ENCODE measurements around the gene FSHR. TPM values are rescaled to one million over a fixed set of nuclear protein-coding genes. Genes with fewer than 3 reads are reported as not detected.

FSHR gene
- total RNA-seq, 1 experiment from 2014 or later, result not detected

- ChIA-PET POLR2A (ENCODE audit: low non-redundant PET) (no interaction called here), CTCF (no interaction called here)
- DNase-seq (ENCODE audit: low spot score), result peak; percentile 19
- Histone ChIP-seq H3K4me1 (ENCODE audit: insufficient read depth, low read length, poor library complexity, severe bottlenecking) (peaks cover 3% of the 10 kb centered on the region), H3K27ac (ENCODE audit: low read depth, low read length, poor library complexity, severe bottlenecking) (no peak overlapping the region), H3K9me3 (ENCODE audit: low read depth, low read length, poor library complexity, severe bottlenecking) (no peaks in the 10 kb centered on the region), H3K4me3 (ENCODE audit: low read depth, low read length, poor library complexity, severe bottlenecking) (no peak overlapping the region), H3K36me3 (ENCODE audit: insufficient read depth, low read length, poor library complexity, severe bottlenecking) (no peaks in the 10 kb centered on the region), H3K27me3 (replicated peaks; ENCODE audit: insufficient read depth, low read depth, low read length, poor library complexity) (no peaks in the 10 kb centered on the region)
- TF ChIP-seq EZH2 (IDR thresholded peaks at IDR 0.05; ENCODE audit: borderline replicate concordance, low read depth, low read length, poor library complexity, severe bottlenecking), result no peak
- TF ChIP-seq CTCF (conservative IDR thresholded peaks at IDR 0.05; ENCODE audit: low read depth, low read length), result no peak
- intact Hi-C loops (cut with micrococcal nuclease; ENCODE audit: unreplicated experiment), result no loop called here
- no TSS peak for BruUV-seq (replicated peaks)
These were observed 199.4 kb downstream of the FSHR start for GRCh38 chr2:48954935-48955334.

GRCh38 chr2:48954311-48954710 lies 200.0 kb downstream of the FSHR start:
- Histone ChIP-seq H3K4me3 (ENCODE audit: low read depth, low read length, poor library complexity, severe bottlenecking) (no peak overlapping the region), H3K27me3 (replicated peaks; ENCODE audit: insufficient read depth, low read depth, low read length, poor library complexity) (no peaks in the 10 kb centered on the region), H3K36me3 (ENCODE audit: insufficient read depth, low read length, poor library complexity, severe bottlenecking) (no peaks in the 10 kb centered on the region), H3K9me3 (ENCODE audit: low read depth, low read length, poor library complexity, severe bottlenecking) (no peaks in the 10 kb centered on the region), H3K27ac (ENCODE audit: low read depth, low read length, poor library complexity, severe bottlenecking) (no peak overlapping the region), H3K4me1 (ENCODE audit: insufficient read depth, low read length, poor library complexity, severe bottlenecking) (peaks cover 3% of the 10 kb centered on the region)
- no peak for TF ChIP-seq EZH2 (IDR thresholded peaks at IDR 0.05; ENCODE audit: borderline replicate concordance, low read depth, low read length, poor library complexity, severe bottlenecking)
- no peak for TF ChIP-seq CTCF (conservative IDR thresholded peaks at IDR 0.05; ENCODE audit: low read depth, low read length)
- ChIA-PET CTCF (no interaction called here), POLR2A (ENCODE audit: low non-redundant PET) (no interaction called here)
- no peak for DNase-seq (ENCODE audit: low spot score)
- intact Hi-C loops (cut with micrococcal nuclease; ENCODE audit: unreplicated experiment), result no loop called here
- no TSS peak for BruUV-seq (replicated peaks)

GRCh38 chr2:48952614-48953013 lies 201.7 kb downstream of the FSHR start:
- no TSS peak for BruUV-seq (replicated peaks)
- Histone ChIP-seq H3K9me3 (ENCODE audit: low read depth, low read length, poor library complexity, severe bottlenecking) (no peaks in the 10 kb centered on the region), H3K27ac (ENCODE audit: low read depth, low read length, poor library complexity, severe bottlenecking) (no peak overlapping the region), H3K4me1 (ENCODE audit: insufficient read depth, low read length, poor library complexity, severe bottlenecking) (peaks cover 3% of the 10 kb centered on the region), H3K4me3 (ENCODE audit: low read depth, low read length, poor library complexity, severe bottlenecking) (no peak overlapping the region), H3K27me3 (replicated peaks; ENCODE audit: insufficient read depth, low read depth, low read length, poor library complexity) (no peaks in the 10 kb centered on the region), H3K36me3 (ENCODE audit: insufficient read depth, low read length, poor library complexity, severe bottlenecking) (no peaks in the 10 kb centered on the region)
- TF ChIP-seq EZH2 (IDR thresholded peaks at IDR 0.05; ENCODE audit: borderline replicate concordance, low read depth, low read length, poor library complexity, severe bottlenecking) (no peak), CTCF (conservative IDR thresholded peaks at IDR 0.05; ENCODE audit: low read depth, low read length) (no peak)
- no peak for DNase-seq (ENCODE audit: low spot score)
- CTCF ChIA-PET, result no interaction called here
- POLR2A ChIA-PET (ENCODE audit: low non-redundant PET), result no interaction called here
- intact Hi-C loops (cut with micrococcal nuclease; ENCODE audit: unreplicated experiment), result no loop called here

All from A673 (cell line).